Liver (tissue), 9 donors: ENCODE data around the gene PIGQ. TPM values are rescaled to one million over a fixed set of nuclear protein-coding genes. Genes with fewer than 3 reads are reported as not detected.

ENCODE experiments used
- DNase-seq: peaks from one replicate; pipeline ENCODE4 v3.0.0-alpha.2; 2017; ENCODE audit warnings: low spot score
- H3K27ac ChIP-seq, 2 donors: one replicate each; pipeline ENCODE4 v1.7.0; 2013; ENCODE audit warnings: inconsistent platforms in 2 of 2, low read length in 2 of 2, control low read depth in 1 of 2, low read depth in 1 of 2, mild to moderate bottlenecking in 1 of 2
- H3K27me3 ChIP-seq, 4 donors: one replicate each; pipeline versions ENCODE4 v1.6.1 to v1.7.0; 2013; ENCODE audit warnings: low read length in 3 of 4, inconsistent platforms in 1 of 4, mild to moderate bottlenecking in 1 of 4, moderate library complexity in 1 of 4; ENCODE audit not compliant: control insufficient read depth in 4 of 4, insufficient read depth in 4 of 4
- H3K36me3 ChIP-seq, 4 donors: one replicate each; pipeline versions ENCODE4 v1.6.1 to v1.7.0; 2013; ENCODE audit warnings: low read length in 3 of 4, mild to moderate bottlenecking in 3 of 4, low read depth in 1 of 4, moderate library complexity in 1 of 4; ENCODE audit not compliant: control insufficient read depth in 4 of 4, insufficient read depth in 3 of 4
- H3K4me1 ChIP-seq, 4 donors: one replicate each; pipeline versions ENCODE4 v1.6.1 to v1.7.0; 2013; ENCODE audit warnings: low read length in 3 of 4, mild to moderate bottlenecking in 3 of 4, moderate library complexity in 1 of 4; ENCODE audit not compliant: control insufficient read depth in 4 of 4, insufficient read depth in 4 of 4
- H3K4me3 ChIP-seq, 3 donors: one replicate each; pipeline versions ENCODE4 v1.6.1 to v1.7.0; 2013; ENCODE audit warnings: low read length in 3 of 3, control low read depth in 1 of 3, low read depth in 1 of 3, mild to moderate bottlenecking in 1 of 3
- H3K9ac ChIP-seq, 2 donors: one replicate each; pipeline ENCODE4 v1.7.0; 2013; ENCODE audit warnings: low read length in 2 of 2, mild to moderate bottlenecking in 2 of 2, moderate library complexity in 2 of 2, control low read depth in 1 of 2, low read depth in 1 of 2
- H3K9me3 ChIP-seq, 4 donors: one replicate each; pipeline versions ENCODE4 v1.6.1 to v1.7.0; 2013; ENCODE audit warnings: low read length in 3 of 4; ENCODE audit not compliant: control insufficient read depth in 4 of 4
- EGR1 ChIP-seq, 2 donors: IDR thresholded peaks; 2 replicates each; pipeline ENCODE4 v1.6.1; 2016 to 2018; ENCODE audit warnings: antibody characterized with exemption in 2 of 2, low read depth in 2 of 2
- FOXA1 ChIP-seq: IDR thresholded peaks from 2 replicates; pipeline ENCODE4 v1.6.1; 2016; ENCODE audit warnings: antibody characterized with exemption
- HNF4A ChIP-seq, 2 donors: conservative IDR thresholded peaks; 2 replicates each; pipeline ENCODE4 v1.6.1; 2016; ENCODE audit warnings: antibody characterized with exemption in 2 of 2, mild to moderate bottlenecking in 2 of 2
- HNF4G ChIP-seq: IDR thresholded peaks from 2 replicates; pipeline ENCODE4 v1.6.1; 2016; ENCODE audit warnings: antibody characterized with exemption
- JUND ChIP-seq, 2 donors: IDR thresholded peaks; 2 replicates each; pipeline ENCODE4 v1.6.1; 2016; ENCODE audit warnings: antibody characterized with exemption in 2 of 2
- NR2F2 ChIP-seq: IDR thresholded peaks from 2 replicates; pipeline ENCODE4 v1.6.1; 2016; ENCODE audit warnings: antibody characterized with exemption
- RAD21 ChIP-seq, 2 donors: IDR thresholded peaks; 2 replicates each; pipeline ENCODE4 v1.6.1; 2016; ENCODE audit warnings: antibody characterized with exemption in 2 of 2, mild to moderate bottlenecking in 2 of 2
- REST ChIP-seq: IDR thresholded peaks from 2 replicates; pipeline ENCODE4 v1.6.1; 2016; ENCODE audit warnings: antibody characterized with exemption, mild to moderate bottlenecking
- WGBS: extraction: QIAGEN DNeasy Blood & Tissue Kit; methylation state at CpG from one replicate; pipeline ENCODE4 v1.1.7; 2013; 5-methylcytosine and 5-hydroxymethylcytosine counted together
- polyA plus RNA-seq, 2 donors: library from polyadenylated mRNA; stranded (reverse) in 1 of 2; unstranded in 1 of 2; fragments of 200-250 nt in 1 of 2; fragments of >200 nt in 1 of 2; fragmentation: Nextera tagmentation in 1 of 2; extraction: Ambion mirVana in 1 of 2; gene quantifications; one replicate each; pipeline versions ENCODE4 v1.2.1 to v1.2.3, GENCODE V29; 2013 to 2015
- total RNA-seq, 2 donors: library from RNA; depleted of rRNA; stranded (reverse); fragments of >200 nt; gene quantifications; one replicate each; pipeline ENCODE4 v1.2.3, GENCODE V29; 2014
- TF ChIP-seq, protein P1 (sequence below): fragments of 150-350 bp; IDR thresholded peaks from 2 replicates; pipeline ENCODE4 v1.5.1; 2017; ENCODE audit warnings: improper control_type of control experiment, low read depth, low read length; ENCODE audit not compliant: missing input control
- TF ChIP-seq, protein P2 (sequence below): IDR thresholded peaks from 2 replicates; pipeline ENCODE4 v1.6.1; 2016; ENCODE audit warnings: antibody characterized with exemption
- TF ChIP-seq, protein P3 (sequence below): IDR thresholded peaks from 2 replicates; pipeline ENCODE4 v1.6.1; 2016; ENCODE audit warnings: antibody characterized with exemption
- TF ChIP-seq, protein P4 (sequence below): IDR thresholded peaks from 2 replicates; pipeline ENCODE4 v1.6.1; 2016; ENCODE audit warnings: antibody characterized with exemption
- donor health status: healthy.
- donor health status: healthy.
- donor health status: healthy.
- donor health status: healthy.
- donor health status: healthy.

PIGQ gene
- total and polyA plus RNA-seq, 4 donors: 16.8 to 144 (median 20.6) TPM

- TF ChIP-seq REST: peak; percentile 61
These were observed 36.2 kb upstream of the PIGQ start (continued) for GRCh38 chr16:533391-534123.

DNA sequence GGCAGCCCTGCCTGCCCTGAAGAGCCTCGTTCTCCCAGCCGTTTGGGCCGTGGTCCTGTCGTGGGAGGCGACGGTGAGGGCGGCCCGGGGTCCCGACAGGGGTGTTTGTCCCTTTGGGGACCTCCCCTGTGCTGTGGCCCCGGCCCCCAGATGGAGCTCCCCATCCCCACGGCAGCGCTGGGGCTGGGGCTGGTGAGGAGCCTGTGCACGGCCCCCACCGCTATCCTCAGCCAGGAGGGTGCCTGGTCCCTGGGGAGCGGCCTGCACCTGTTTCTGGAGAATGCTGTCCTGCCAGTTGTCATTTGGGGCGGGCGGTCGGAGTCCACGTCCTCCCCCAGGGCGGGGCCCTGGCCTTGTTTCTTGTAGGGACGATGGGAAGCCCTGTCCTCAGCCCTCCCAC is 35.6 kb upstream of the PIGQ start:
- Histone ChIP-seq H3K4me1 (peaks cover 33 to 53% (median 45%) of the 10 kb centered on the region in 4 donors), H3K4me3 (peak overlapping the region in 2 of 3 donors; percentile 35 to 65), H3K27ac (peak overlapping the region in 1 of 2 donors; percentile 58), H3K27me3 (no peaks in the 10 kb centered on the region), H3K9me3 (no peaks in the 10 kb centered on the region), H3K9ac (peak overlapping the region in 1 of 2 donors; percentile 10), H3K36me3 (peaks cover 3 to 16% (median 5%) of the 10 kb centered on the region in 4 donors)
- TF ChIP-seq NR2F2: no peak
- TF ChIP-seq HNF4A (conservative IDR thresholded peaks at IDR 0.05): peak in 1 of 2 donors; percentile 40
- 37% methylated on average over 21 of the region's 21 CpGs for WGBS
- DNase-seq: no peak

GRCh38 chr16:534856-535445 is 34.8 kb upstream of the PIGQ start:
- Histone ChIP-seq H3K4me1 (peaks cover 27 to 45% (median 37%) of the 10 kb centered on the region in 4 donors), H3K36me3 (peaks cover 3 to 16% (median 6%) of the 10 kb centered on the region in 4 donors), H3K27me3 (no peaks in the 10 kb centered on the region), H3K9ac (no peak overlapping the region), H3K4me3 (no peak overlapping the region), H3K27ac (peak overlapping the region in 1 of 2 donors; percentile 11), H3K9me3 (no peaks in the 10 kb centered on the region)
- no peak for TF ChIP-seq HNF4G
- peak in 1 of 2 donors; percentile 29 for TF ChIP-seq RAD21 (IDR thresholded peaks at IDR 0.05)
- WGBS: 75% methylated on average over 27 of the region's 27 CpGs
- DNase-seq: no peak

- TF ChIP-seq, protein P1, sequence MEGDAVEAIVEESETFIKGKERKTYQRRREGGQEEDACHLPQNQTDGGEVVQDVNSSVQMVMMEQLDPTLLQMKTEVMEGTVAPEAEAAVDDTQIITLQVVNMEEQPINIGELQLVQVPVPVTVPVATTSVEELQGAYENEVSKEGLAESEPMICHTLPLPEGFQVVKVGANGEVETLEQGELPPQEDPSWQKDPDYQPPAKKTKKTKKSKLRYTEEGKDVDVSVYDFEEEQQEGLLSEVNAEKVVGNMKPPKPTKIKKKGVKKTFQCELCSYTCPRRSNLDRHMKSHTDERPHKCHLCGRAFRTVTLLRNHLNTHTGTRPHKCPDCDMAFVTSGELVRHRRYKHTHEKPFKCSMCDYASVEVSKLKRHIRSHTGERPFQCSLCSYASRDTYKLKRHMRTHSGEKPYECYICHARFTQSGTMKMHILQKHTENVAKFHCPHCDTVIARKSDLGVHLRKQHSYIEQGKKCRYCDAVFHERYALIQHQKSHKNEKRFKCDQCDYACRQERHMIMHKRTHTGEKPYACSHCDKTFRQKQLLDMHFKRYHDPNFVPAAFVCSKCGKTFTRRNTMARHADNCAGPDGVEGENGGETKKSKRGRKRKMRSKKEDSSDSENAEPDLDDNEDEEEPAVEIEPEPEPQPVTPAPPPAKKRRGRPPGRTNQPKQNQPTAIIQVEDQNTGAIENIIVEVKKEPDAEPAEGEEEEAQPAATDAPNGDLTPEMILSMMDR: no peak
- TF ChIP-seq, protein P2, sequence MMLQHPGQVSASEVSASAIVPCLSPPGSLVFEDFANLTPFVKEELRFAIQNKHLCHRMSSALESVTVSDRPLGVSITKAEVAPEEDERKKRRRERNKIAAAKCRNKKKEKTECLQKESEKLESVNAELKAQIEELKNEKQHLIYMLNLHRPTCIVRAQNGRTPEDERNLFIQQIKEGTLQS: no peak
- TF ChIP-seq, protein P3, sequence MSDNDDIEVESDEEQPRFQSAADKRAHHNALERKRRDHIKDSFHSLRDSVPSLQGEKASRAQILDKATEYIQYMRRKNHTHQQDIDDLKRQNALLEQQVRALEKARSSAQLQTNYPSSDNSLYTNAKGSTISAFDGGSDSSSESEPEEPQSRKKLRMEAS: no peak
- no peak for TF ChIP-seq JUND (IDR thresholded peaks at IDR 0.05)
- no peak for TF ChIP-seq FOXA1
- TF ChIP-seq EGR1 (IDR thresholded peaks at IDR 0.05; ENCODE audit: low read depth in 2 of 2): no peak
- TF ChIP-seq, protein P4, sequence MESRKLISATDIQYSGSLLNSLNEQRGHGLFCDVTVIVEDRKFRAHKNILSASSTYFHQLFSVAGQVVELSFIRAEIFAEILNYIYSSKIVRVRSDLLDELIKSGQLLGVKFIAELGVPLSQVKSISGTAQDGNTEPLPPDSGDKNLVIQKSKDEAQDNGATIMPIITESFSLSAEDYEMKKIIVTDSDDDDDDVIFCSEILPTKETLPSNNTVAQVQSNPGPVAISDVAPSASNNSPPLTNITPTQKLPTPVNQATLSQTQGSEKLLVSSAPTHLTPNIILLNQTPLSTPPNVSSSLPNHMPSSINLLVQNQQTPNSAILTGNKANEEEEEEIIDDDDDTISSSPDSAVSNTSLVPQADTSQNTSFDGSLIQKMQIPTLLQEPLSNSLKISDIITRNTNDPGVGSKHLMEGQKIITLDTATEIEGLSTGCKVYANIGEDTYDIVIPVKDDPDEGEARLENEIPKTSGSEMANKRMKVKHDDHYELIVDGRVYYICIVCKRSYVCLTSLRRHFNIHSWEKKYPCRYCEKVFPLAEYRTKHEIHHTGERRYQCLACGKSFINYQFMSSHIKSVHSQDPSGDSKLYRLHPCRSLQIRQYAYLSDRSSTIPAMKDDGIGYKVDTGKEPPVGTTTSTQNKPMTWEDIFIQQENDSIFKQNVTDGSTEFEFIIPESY: no peak
- TF ChIP-seq HNF4A (conservative IDR thresholded peaks at IDR 0.05): peak; percentile 10 to 34
- no peak for DNase-seq
- H3K27me3 ChIP-seq: no peaks in the 10 kb centered on the region
- peaks cover 25 to 38% (median 30%) of the 10 kb centered on the region in 4 donors for H3K4me1 ChIP-seq
- peak overlapping the region; percentile 16 to 45 for H3K27ac ChIP-seq
- 47% methylated on average over 39 of the region's 39 CpGs for WGBS
- peaks cover 3 to 19% (median 7%) of the 10 kb centered on the region in 4 donors for H3K36me3 ChIP-seq
- no peak overlapping the region for H3K4me3 ChIP-seq
- H3K9me3 ChIP-seq: no peaks in the 10 kb centered on the region
- H3K9ac ChIP-seq: peak overlapping the region in 1 of 2 donors; percentile 27
These were observed 34.0 kb upstream of the PIGQ start for GRCh38 chr16:535446-536405.
